ENCODE measurements around the gene EGR2. TPM values are rescaled to one million over a fixed set of nuclear protein-coding genes. Genes with fewer than 3 reads are reported as not detected.
A peak's percentile ranks its signal among the peaks of the same experiment; 100 is the strongest.

The EGR2 gene
- total RNA-seq, 1 experiment from 2014 or later, result 0.24 TPM

- peak overlapping the region; percentile 60 for H3K4me3 ChIP-seq
- H3K4me1 ChIP-seq (replicated peaks; ENCODE audit: insufficient read depth), result peaks cover 25% of the 10 kb centered on the region
- no peaks in the 10 kb centered on the region for H3K9me2 ChIP-seq (ENCODE audit: insufficient read depth)
- H3K36me3 ChIP-seq (ENCODE audit: low read depth), result peaks cover 21% of the 10 kb centered on the region
- POLR2A ChIA-PET (ENCODE audit: unreplicated experiment), result no interaction called here
- peak; percentile 46 to 58 for DNase-seq
- TF ChIP-seq, protein P1, sequence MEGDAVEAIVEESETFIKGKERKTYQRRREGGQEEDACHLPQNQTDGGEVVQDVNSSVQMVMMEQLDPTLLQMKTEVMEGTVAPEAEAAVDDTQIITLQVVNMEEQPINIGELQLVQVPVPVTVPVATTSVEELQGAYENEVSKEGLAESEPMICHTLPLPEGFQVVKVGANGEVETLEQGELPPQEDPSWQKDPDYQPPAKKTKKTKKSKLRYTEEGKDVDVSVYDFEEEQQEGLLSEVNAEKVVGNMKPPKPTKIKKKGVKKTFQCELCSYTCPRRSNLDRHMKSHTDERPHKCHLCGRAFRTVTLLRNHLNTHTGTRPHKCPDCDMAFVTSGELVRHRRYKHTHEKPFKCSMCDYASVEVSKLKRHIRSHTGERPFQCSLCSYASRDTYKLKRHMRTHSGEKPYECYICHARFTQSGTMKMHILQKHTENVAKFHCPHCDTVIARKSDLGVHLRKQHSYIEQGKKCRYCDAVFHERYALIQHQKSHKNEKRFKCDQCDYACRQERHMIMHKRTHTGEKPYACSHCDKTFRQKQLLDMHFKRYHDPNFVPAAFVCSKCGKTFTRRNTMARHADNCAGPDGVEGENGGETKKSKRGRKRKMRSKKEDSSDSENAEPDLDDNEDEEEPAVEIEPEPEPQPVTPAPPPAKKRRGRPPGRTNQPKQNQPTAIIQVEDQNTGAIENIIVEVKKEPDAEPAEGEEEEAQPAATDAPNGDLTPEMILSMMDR (conservative IDR thresholded peaks at IDR 0.05), result no peak
- no peak for TF ChIP-seq EZH2 (IDR thresholded peaks at IDR 0.05; ENCODE audit: low read depth)
- H3K9me3 ChIP-seq (ENCODE audit: insufficient read depth, low read depth), result no peaks in the 10 kb centered on the region
- no TSS peak for BruUV-seq (replicated peaks)
- peak overlapping the region; percentile 69; the same call in 1 of the 2 replicates for H3K27ac ChIP-seq
- H3K4me2 ChIP-seq, result peak overlapping the region; percentile 84
- peaks cover 39% of the 10 kb centered on the region for H4K20me1 ChIP-seq (ENCODE audit: insufficient read depth)
- no peaks in the 10 kb centered on the region; the same call in 1 of the 2 replicates for H3F3A ChIP-seq (ENCODE audit: insufficient read depth, low read depth)
- intact Hi-C loops (cut with micrococcal nuclease; ENCODE audit: unreplicated experiment), result no loop called here
- H3K27me3 ChIP-seq (ENCODE audit: insufficient read depth, low read depth), result no peaks in the 10 kb centered on the region
- CTCF ChIA-PET, result no interaction called here
- peaks cover 43% of the 10 kb centered on the region for H3K79me2 ChIP-seq (ENCODE audit: low read depth)
- H2AFZ ChIP-seq, result peak overlapping the region; percentile 92
These were observed 10.7 kb downstream of the EGR2 start for GRCh38 chr10:62805231-62806099.

- Histone ChIP-seq H3K79me2 (ENCODE audit: low read depth) (peaks cover 43% of the 10 kb centered on the region), H3K4me3 (peak within 1 kb of the TSS; percentile 60), H3F3A (ENCODE audit: insufficient read depth, low read depth) (no peaks in the 10 kb centered on the region), H3K27me3 (ENCODE audit: insufficient read depth, low read depth) (no peaks in the 10 kb centered on the region), H4K20me1 (ENCODE audit: insufficient read depth) (peaks cover 31% of the 10 kb centered on the region), H3K4me1 (replicated peaks; ENCODE audit: insufficient read depth) (peaks cover 25% of the 10 kb centered on the region), H3K36me3 (ENCODE audit: low read depth) (peaks cover 21% of the 10 kb centered on the region), H2AFZ (peak within 1 kb of the TSS; percentile 92), H3K9me3 (ENCODE audit: insufficient read depth, low read depth) (no peaks in the 10 kb centered on the region), H3K4me2 (peak within 1 kb of the TSS; percentile 84), H3K9me2 (ENCODE audit: insufficient read depth) (no peaks in the 10 kb centered on the region), H3K27ac (peak within 1 kb of the TSS; percentile 69)
- no peak for TF ChIP-seq EZH2 (IDR thresholded peaks at IDR 0.05; ENCODE audit: low read depth)
- TF ChIP-seq, protein P1 (conservative IDR thresholded peaks at IDR 0.05), result no peak
- CTCF ChIA-PET, result no interaction called here
- no TSS peak for BruUV-seq (replicated peaks)
- POLR2A ChIA-PET (ENCODE audit: unreplicated experiment), result interaction anchor here (0.7 kb wide), 1 partner anchor 536 kb away, joined by 3 read pairs; the partner anchor contains the start of gene RTKN2
- peak; percentile 55 to 79 for DNase-seq
- intact Hi-C loops (cut with micrococcal nuclease; ENCODE audit: unreplicated experiment), result loop anchor here (1.0 kb wide), 1 partner anchor 12 kb away; the partner anchor contains the start of gene EGR2
These were observed 11.6 kb downstream of the EGR2 start, which contains the start of gene ADO for GRCh38 chr10:62804356-62805230. ADO (plus strand) TSS chr10:62804720; CDS start chr10:62805060, 340 bp downstream.

Measured in PC-9 (cell line).